ENCODE measurements around the gene RGS3.
A peak's percentile ranks its signal among the peaks of the same experiment; 100 is the strongest.

Gene RGS3

GRCh38 chr9:113608082-113608685 is 144.7 kb downstream of the RGS3 start:
- DNase-seq = no peak

- no peak for DNase-seq
Observed at GRCh38 chr9:113609562-113610318, 146.2 kb downstream of the RGS3 start.

DNA sequence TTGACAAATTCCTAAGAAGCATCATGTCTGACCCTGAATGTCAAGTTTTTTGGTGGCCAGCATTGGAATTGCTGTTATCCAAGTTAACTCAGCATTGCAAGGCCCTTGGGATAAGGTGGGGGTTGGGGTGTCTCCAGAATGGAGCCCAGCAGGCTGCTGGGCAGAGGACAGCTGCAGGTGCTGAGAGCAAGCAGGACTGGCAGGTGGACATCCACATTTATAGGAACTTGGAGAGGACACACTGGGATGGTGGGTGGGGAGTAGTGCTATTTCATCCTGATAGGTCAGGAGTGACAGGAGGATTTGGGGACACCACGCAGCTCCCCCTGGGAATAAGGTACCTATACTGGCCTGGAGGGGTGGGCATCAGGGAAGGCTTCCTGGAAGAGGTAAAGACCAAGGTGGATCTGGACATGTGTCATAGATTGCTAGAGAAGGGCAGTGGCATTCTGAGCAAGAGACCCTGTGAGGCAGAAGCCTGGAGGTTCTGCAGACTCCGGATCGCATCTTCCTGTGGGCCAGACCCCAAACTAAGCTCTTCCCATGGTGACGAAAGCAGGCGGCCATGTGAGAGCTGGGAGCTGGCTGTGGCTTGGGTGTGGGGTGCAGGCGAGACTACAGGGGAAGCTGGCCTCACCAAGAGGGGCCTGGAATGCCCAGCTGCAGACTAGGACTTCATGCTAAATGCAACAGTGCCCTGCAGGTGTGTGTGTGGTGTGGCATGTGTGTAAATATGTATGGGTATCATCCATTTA is 148.1 kb downstream of the RGS3 start:
- DNase-seq = no peak

DNA sequence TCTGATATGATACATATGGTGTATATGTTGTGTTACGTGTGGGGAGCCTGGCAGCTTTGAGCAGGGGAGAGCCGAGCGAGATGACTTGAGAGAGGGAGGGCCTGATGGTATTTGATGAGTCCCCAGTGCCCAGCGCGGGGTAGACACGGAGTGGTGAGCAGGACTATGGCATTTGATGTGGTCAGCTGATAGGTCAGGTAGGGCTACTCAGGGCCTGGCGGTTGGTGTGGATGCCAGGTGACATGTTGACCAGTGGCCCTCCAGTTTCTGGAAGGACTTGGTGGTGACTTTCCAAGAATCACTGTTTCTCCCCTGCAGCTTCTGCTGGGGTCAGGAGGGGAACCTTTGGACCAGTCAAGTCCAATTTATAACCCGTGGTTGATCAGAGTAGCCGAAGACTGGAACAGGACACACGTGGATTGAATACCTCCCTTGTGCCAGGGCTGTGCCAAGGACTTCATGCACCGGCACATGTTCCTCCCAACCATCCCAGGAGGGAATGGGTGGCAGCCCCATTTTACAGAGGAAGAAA is 148.8 kb downstream of the RGS3 start:
- DNase-seq = no peak

DNA sequence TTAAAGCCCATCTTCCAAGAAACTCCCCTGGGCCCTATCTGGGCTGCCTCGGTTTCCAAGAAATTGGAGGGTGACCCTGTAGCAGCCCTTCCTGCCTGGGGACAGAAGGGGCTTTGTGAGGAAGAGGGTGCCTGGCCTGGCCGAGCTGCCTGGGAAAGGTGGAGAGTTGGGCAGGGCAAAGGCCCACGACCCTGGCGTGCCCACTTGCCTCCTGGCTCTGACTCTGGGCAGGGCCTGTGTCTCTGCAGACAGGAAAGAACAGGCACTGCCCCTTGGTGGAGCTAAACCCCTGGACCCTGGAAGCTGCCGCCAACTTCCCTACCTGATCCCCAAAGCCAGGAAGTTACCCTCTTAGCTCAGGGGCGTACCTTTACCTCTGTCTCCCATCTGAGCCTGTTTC is 149.3 kb downstream of the RGS3 start:
- DNase-seq = no peak

GRCh38 chr9:113613815-113614413 is 150.4 kb downstream of the RGS3 start:
- DNase-seq = no peak

- DNase-seq = no peak
Observed at GRCh38 chr9:113614843-113615648, 151.5 kb downstream of the RGS3 start.

- no peak for DNase-seq
Observed at GRCh38 chr9:113616116-113616515, 152.6 kb downstream of the RGS3 start.

- no peak for DNase-seq
Observed at GRCh38 chr9:113616621-113617496, 153.3 kb downstream of the RGS3 start.

GRCh38 chr9:113617550-113617949 is 154.0 kb downstream of the RGS3 start:
- peak; percentile 92 for DNase-seq

DNA sequence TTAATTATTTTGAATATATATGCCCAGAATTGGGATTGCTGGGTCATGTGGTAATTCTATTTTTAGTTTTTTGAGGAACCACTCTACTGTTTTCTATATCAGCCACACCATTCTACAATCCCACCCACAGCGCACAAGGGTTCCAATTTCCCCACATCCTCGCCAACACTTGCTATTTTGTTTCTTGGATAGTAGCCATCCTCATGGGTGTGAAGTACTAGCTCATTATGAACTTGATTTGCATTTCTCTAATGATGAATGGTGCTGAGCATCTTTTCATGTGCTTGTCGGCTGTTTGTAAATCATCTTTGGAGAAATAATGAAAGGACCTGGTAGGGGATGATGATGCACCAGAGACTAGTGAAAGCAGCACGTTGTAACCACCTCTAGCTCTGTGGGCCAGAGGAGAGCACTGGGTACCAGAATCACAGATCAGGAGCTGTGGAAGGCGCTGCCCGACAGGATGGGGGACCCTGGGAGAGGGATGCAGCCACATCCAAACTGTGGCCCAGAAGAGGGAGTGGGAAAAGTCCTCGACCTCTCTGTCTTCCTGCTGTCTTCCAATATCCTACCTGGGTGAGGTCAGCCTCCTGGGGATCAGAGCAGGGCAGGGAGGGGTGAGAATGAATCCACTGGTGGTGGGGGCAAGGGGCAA is 155.4 kb downstream of the RGS3 start:
- no peak for DNase-seq

DNA sequence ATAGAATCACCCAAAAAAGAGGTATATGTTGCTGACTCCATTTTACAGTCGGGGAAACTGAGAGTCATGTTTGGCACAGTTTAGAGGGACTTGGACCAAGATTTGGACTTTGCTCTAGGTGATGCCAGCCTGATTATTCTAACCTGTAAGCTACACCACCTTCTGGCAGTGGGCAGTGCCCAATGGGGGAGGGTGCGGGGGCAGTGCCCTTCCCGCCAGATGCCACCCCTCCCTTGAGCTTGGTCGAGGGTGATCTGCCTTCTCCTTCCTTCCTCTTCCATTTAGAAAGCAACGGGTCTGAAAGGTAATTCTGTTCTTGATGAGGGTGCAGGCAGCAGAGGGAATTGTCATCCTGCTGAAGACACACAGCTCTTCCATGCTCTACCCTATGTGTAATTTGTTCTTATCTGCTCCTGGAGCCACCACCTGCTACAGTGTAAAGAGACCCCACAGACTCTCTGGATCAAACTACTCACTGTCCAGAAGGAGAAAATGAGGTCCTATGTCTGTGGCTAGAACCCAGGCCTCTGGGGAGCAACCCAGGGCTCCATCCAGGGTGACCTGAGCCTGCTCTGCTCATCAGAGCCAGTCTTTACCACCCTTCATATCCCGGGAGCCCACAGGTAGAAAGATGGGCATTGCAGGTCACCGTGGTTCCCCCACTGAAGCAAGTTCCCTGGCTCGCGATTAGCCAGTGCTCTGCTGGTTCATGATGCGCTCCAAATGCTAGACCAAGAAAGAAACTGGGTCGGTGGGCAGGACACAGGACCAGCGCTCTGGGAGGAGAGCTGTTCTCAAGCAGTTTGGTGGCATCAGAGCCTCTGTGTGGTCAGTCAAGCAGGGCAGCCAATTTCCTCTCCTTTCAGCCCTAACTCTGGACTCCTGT is 156.2 kb downstream of the RGS3 start:
- no peak for DNase-seq

- no peak for DNase-seq
Observed at GRCh38 chr9:113620377-113621161, 157.0 kb downstream of the RGS3 start.

- no peak for DNase-seq
Observed at GRCh38 chr9:113621309-113621791, 157.8 kb downstream of the RGS3 start.

GRCh38 chr9:113621980-113622379 is 158.5 kb downstream of the RGS3 start:
- no peak for DNase-seq

GRCh38 chr9:113622600-113623400 is 159.3 kb downstream of the RGS3 start:
- DNase-seq = no peak

GRCh38 chr9:113623851-113624485 is 160.4 kb downstream of the RGS3 start:
- DNase-seq = no peak

All from NCI-H524 treated with DMSO at 0.1 percent for 48 hours (cell line).